Activated T-cell treated with anti-CD3 and anti-CD28 coated beads, Interleukin-2, amount 50 U/mL, for 48 hours (primary cell): ENCODE results near the gene CTRB1.

Experiments
- DNase-seq, 2 experiments: peaks; one replicate each; pipeline ENCODE4 v3.0.0-alpha.2; 2020

The CTRB1 gene

DNA sequence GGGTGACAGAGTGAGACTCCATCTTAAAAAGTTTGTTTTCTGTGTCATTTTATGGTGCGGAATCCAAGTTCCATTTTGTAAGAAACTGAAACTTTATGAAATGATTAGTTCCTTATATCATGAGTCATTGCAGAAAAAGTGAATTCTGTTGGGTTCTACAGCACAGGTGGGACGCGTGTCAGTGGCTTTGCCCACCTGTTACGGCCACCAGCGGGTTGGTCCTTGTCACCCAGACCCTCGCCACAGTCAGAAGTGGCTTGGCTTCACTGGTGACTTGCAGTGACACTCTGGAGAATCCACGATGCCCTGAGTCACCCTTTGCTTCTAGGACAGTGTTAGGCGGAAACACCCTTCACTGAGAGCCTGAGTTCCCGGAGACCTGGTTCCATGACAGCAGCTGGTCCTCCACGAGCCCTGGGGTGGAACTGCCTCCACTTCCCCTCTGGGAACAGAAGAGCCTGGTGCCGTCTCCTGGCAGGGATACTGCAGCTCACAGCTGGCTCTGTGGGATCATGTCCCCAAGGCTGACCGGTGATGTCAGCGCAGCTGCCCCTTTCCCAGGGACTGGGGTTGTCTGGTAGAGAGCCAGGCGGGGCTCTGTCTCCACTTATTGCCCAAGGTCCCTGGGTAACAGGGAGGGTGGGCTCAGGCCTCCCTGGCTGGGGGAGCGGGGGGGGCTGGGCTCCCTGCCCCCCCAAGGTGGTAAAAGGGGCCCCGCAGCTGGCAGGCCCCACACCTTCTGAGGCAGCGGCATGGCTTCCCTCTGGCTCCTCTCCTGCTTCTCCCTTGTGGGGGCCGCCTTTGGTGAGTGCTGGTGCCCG, at the start of gene CTRB1:
Gene CTRB1 (plus strand): TSS at position 733 of the 821 bp plus-strand sequence. CDS start 20 bp downstream, at position 753.
- DNase-seq: peak in 1 of 2 experiments; percentile 42

DNA sequence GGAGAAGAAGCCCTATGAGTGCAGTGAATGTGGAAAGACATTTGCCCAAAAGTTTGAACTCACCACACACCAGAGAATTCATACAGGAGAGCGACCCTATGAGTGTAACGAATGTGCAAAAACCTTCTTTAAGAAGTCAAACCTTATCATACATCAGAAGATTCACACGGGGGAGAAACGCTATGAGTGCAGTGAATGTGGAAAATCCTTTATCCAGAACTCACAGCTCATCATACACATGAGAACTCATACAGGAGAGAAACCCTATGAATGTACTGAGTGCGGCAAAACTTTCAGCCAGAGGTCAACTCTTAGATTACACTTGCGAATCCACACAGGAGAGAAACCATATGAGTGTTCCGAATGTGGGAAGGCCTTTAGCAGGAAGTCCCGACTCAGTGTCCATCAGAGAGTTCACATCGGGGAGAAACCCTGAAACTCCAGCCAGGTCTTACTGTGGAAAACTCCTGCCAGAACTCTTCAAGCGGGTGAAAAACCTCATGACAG, 48.8 kb upstream of the CTRB1 start:
- DNase-seq: no peak

DNA sequence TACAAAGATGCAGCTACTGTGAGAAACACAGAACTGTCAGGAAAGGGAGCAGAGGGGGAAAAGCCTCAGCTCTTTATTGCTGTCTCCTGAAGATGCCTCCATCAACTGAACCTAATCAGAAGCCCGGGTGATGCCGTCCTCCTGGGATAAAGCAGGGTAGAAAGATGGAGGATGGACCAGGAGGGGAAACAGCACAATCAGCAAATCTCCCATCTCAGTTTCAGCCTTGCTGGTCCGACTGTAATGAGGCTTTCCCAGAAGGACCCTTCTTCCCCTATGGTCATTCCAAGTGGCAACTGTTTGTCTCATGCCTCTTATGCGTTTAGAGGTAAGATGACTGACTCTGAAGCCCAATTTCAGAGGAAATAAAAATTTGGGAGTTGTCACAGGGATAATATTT, 46.2 kb upstream of the CTRB1 start:
- DNase-seq: no peak

DNA sequence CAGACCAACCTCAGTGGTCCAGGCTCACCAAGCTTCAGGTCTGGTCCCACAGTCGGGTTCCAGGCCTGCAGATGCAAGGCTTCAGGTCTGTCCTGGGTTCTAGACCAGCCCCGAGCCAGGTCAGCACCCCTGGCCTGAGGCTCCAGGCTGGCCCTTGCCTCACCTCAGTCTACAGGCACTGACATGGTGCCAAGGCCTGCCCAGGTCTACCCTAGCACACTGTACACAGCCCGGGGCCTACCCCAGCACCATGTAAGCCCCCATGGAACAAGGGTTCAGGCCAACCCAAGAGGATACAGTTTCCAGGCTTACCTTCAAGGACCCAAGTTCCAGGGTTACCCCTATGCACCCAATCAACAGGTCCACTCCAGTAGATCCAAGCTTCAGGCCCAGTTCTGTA, 43.7 kb upstream of the CTRB1 start:
- DNase-seq: no peak

DNA sequence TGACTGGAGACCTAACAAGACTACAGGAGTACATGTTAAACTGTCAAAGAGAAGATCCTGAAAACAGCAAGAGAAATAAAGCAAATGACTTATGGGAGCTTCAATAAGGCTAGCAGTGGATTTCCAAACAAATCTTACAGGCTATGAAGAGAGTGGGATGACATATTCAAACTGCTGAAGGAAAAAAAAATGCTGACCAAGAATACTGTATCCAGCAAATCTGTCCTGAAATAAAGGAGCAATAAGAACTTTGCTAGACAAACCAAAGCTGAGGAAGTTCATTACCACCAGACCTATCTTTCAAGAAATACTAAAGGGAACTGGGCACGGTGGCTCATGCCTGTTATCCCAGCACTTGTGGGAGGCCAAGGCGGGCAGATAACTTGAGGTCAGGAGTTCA, 41.9 kb upstream of the CTRB1 start:
- no peak for DNase-seq

DNA sequence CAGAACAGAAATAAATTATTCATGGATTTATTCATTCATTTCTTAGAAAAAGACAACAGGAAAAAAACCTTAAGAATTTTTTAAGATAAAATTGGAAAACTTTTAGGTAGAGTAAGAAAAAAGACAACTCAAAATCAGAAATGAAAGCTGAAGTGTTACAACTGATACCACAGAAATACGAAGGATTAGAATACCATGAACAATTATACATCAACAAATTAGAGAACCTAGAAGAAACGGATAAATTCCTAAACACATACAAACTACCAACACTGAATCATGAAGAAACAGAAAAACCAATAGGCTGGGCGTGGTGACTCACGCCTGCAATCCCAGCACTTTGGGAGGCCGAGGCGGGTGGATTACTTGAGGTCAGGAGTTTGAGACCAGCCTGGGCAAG, 39.6 kb upstream of the CTRB1 start:
- no peak for DNase-seq

DNA sequence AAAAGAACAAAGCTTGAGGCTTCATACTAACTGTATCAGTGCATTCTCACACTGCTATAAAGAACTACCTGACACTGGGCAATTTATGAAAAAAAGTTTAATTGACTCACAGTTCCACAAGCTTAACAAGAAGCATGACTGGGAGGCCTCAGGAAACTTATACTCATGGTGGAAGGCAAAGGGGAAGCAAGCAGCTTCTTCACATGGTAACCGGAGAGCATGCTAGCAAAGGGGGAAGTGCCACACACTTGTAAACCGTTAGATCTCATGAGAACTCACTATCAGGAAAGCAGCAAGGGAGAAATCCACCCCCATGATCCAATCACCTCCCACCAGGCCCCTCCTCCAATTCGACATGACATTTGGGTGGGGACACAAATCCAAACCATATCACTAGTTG, 37.2 kb upstream of the CTRB1 start:
- DNase-seq: no peak

DNA sequence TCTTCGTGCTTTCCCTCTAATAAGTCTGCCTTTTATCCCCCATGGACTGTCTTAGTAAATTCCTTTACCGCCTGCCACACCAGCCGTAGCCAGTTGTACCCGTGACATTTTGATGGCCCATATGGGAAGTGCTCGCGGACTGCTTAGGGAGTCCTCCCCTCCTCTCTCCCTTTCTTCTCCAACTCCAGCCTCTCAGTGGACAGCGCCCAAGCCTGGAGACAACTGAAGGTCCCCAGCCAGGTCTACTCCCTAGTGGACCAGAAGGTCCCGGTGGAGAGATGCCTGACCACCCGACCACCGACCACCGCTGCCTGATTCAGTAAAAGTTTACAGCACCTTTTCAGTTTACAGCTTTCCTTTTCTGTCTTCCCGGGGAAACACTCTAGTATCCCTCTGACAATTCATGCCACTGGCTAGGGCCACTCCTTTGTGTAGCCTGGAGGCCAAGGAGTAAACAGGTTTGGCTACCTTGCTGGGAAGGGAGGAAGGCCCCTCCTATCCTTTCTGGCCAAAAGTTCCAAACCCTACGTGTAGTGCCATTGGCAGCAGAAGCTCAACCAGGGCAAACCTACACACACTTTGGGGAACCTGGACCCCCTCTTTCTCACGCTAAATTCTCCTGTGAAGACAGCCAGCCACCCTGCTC, 29.8 kb upstream of the CTRB1 start:
- DNase-seq: no peak

DNA sequence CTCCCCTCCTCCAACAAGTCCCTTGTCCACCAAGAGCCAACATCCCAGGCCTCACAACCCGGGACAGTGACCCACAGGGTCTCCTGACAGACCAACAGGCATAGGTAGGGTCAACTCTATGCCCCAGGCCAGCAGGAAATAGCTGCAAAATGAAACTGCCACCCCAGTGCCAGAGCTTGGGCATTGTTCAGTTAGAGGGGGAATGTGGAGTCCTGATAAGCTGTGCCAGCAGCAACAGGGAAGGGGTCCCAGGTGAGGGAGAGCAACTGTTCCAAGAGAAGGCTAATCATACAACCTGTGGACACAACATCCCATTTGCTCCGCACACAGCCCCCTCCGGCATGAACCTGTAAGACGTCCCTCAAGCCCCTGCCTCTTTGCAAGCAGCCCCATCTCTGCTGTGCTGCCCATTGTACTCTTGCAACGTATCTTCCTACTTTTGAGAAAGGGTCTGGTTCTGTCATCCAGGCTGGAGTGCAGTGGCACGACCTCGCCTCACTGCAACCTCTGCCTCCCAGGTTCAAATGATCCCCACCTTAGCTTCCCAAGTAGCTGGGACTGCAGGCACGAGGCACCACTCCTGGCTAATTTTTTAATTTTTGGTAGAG, 29.0 kb upstream of the CTRB1 start:
- no peak for DNase-seq

DNA sequence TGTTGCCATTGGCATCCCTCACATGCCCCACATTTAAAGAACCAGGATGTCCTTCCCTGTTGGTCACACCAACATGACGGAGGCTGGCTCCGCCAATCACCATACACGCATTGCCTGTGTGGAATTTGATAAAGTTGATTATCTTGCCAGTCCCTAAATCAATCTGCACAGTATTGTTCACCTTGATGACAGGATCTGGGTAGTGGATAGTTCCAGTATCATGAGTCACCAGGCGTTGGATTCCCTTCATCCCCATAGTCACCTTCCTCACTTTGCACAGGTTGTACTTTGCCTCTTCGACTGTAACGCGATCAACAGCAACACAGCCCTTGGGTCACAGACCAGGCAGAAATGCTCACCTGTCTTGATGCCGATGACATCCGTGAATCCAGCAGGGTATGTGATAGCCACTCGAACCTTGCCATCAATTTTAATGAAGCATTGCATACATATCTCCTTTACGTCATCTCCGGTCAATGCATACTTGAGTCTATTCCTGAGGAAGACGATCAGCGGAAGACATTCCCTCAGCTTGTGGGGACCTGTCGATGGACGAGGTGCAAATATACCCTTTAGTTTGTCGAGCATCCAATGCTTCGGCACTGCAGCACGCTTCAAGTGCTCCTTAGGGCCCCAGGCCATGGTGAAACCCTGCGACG, 26.1 kb upstream of the CTRB1 start:
- no peak for DNase-seq

DNA sequence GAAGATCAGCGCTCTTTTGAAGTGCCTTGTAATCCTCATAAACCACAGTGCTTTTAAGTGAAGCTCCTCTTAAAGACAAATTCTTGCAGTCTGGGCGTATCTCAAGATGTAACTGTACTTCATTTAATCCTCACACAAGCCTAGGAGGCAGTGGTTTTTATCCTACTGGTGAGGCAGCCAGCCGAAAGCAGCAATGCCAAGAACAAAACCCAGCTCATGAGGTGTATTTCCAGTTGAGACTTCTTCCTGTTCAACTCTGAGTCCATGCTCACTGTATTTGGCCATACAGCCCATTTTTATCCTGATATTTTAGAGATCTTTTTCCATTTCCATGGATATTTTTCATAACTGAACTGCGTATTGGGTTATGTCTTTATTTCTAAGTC, 25.5 kb upstream of the CTRB1 start:
- DNase-seq: no peak

DNA sequence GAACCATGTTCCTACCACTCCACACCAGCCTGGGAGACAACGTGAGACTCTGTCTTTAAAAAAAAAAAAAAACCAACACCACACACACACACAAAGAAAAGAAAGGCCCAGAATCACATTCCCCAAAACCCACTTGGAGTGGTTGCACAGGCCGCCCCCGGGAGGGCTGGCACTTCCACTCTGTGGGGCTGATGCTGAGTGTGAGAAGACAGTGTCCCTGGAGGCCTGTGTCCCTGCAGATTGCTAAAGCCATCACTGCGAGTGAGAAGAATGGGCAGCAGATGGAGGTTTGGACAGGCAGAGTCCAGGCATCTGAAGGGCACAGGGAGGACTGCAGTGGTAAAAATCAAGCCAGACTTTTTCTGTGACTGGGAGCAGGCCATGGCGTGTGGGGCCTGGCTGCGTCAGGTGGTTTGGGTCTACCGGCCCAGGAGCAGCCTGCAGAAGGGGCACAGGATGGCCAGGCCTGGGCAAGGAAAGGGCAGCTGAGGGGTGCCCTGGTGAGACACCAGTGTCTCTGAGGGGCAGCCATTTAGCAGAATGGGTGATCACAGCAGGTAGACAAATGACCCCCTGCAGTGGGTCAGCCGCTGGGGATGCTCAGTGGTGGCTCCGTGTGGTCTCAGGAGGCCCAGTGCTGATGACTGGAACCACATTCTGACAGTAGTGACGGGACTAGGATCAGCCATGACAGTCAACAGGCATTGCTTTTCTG, 24.9 kb upstream of the CTRB1 start:
- peak in 1 of 2 experiments; percentile 0 for DNase-seq

DNA sequence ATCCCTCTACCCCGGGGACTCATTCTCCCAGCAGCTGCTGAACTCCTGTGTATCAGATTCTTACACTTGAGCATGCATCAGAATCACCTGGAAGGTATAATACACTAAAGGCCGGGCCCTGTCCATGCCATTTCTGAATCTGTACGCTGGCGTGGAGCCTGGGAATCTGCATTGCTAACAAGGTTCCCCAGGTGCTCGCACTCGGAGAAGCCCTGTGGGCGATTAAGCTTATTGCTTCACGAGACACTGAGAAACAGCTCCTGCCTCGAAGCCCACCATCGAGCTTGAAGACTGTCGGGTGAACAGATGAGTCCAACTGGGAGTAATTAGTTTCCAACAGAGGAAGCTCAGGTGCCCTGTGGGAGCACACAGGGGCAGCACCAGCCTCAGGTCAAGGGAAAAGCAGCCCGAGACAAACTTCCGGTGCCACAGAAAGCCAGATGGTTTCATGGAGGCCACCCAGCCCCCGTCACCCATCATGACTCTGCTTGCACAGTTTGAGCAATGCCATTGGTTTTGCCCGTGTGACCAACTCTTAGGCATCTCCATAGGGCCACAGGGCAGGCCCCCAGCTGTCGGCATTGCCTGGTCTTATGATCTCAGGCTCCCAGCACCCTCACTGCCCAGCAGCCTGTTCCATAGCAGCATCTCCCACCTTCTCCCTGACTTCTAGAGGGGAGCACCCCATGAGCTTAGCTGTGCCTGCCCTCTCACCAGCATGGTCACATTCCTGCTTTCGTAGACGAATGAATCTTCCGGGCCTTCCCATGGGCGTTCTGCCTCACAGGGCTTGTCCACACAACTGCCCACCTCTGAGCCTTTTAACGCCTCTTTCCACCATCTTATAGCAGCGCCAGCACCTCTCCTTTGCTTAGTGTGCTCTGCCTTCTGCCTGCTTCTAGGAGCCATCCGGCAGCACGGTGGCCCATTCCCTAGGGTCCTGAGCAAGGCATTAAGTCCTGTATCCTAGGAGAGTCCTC, 22.7 kb upstream of the CTRB1 start:
- DNase-seq: peak in 1 of 2 experiments; percentile 15

DNA sequence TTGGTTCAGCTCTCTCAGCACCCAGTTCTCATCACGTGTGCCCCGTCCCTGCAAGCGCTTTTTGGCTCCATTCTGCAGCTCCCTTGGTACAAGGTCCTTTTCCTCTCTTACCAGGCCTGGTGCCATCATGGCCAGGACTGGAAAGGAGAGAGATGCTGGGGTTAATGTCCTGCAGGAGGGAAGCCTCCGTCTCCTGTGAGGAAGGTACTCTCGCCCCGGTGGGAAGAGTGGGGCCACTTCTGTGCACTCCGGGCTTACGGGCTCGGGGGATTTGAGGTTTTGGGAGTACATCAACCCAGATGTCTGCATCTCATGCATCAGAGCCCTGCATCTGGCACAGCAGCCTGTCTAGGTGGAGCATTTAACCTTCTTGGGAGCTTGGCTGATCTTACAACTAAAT, 22.0 kb upstream of the CTRB1 start:
- DNase-seq: no peak

DNA sequence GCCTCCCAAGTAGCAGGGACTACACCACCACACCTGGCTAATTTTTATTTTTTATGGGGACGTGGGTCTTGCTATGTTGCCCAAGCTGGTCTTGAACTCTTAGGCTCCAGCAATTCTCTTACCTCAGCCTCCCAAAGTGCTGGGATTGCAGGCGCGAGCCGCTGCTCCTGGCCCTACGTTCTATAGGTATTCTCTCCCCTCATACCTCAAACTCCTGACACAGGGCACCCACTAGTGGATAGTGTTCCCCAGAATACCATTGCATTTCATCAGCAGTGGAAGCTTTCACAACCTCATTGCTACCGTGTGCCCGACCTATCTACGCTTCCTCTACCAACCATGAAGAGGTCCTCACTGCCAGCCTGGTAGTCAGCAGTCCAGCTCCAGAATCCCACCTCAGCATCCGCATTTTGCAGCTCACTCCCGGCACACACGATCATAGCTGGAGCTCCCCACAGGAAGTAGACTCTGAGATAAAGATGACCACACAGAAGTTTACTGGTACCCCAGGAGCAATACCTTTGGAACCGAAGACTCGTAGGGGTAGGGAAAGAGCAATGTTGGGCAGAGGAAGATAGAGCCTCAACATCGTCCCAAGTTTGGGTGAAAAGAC, 21.2 kb upstream of the CTRB1 start:
- no peak for DNase-seq

DNA sequence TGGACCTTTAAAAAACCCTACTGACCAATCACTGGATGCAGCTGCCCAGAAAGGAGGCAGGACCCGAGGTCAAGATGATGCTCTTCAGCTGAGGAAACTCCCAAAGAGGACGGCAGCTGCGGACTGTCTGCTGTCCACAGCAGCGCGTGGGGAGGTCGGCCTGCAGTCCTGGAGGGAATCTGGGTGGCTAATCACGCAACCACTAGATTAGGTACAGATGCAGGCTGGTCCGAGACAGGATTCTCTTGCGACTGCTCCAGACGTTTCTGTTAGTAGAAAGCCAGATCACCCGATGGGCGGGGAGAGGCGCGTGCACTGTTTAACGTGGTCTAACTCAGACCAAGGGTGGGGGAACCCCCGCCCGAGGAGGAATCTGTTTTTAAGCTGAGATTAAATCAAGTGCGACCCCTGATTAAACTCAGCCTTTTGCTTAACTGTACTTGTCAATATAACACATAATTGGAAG, 20.6 kb upstream of the CTRB1 start:
- DNase-seq: no peak

DNA sequence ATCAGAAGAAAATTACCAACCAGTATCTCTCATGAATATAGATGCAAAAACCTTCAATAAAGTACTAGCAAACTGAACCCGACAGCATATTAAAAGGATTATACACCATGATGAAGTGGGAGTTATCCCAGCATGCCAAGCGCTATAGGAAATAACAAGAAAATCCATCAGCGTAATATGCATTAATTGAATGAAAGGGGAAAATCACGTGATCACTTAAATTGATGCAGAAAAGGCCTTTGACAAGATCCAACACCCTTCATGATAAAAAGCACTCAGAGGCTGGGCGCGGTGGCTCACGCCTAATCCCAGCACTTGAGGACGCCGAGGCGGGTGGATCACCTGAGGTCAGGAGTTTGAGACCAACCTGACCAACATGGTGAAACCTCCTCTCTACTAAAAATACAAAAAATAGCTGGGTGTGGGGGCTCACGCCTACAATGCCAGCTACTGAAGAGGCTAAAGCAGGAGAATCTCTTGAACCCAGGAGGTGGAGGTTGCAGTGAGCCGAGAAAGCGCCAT, 16.7 kb upstream of the CTRB1 start:
- DNase-seq: no peak

DNA sequence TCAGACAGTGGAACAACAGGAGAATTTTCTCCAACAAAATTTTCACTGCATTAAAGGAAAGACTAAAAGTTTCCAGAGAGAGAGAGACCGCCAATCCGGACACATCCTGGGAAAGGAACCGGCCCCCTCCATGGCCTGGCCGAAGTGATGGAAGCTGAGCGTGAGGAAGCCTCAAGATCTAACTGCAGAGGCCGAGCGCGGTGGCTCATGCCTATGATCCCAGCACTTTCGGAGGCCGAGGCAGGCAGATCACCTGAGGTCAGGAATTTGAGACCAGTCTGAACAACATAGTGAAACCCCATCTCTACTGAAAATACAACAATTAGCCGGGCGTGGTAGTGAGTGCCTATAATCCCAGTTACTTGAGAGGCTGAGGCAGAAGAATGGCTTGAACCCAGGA, 15.7 kb upstream of the CTRB1 start:
- DNase-seq: no peak

DNA sequence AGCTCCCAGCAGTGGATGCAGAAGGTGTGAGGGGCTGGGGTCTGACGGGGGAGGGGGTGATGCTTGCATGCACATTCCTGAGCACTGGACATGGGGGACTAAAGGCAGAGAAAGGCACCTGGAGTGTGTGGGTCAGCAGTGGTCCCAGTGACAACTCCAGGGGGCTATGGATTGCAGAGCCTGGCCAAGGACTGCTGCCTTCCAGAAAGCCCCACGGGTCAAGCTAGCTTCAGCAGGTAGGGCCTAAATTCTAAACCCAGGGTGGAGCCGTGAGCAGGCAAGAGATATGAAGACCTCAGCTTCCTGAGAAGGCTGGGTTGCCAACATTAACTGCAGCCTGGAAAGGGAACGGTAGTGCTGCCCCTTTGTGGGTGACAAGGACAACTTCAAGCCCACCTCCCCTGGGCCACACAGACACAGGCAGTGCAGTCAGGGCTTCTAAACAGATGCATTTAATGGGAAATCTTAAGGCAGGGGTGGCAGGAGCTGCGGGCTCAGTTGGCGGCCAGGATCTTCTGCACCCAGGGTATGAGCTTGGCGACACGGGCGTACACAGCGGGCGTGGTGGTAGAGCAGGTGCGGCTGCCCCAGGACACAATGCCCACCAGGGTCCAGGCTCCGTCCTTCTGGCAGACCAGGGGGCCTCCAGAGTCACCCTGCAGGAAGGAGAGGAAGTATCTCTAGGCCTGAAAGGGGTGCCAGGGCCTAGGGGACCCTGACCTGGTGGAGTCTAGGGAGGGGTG, 14.9 kb upstream of the CTRB1 start:
- DNase-seq: no peak

DNA sequence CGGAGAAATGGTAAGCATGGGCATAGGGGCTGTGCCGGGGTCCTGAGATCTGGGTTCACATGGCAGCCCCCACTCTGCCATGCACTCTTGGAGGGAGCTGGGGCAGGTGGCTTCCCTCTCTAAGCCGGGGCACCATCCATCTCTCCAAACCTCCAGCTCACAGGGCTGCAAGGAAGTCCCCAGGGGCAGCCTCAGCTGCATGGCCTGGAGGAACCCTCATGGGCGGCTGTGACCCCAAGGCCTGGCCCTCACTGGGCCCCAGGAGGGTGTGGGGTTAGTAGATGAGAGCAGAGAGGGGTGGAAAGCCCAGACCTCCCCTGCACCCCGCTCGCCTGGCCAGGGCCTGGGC, 14.4 kb upstream of the CTRB1 start:
- no peak for DNase-seq
